Right hindlimb (tissue), 1 donor: Measurements from ENCODE around the gene NCK2.
A peak's percentile ranks its signal among the peaks of the same experiment; 100 is the strongest.
"Not testable (repeated sequence)": the region's sequence is repeated elsewhere in the genome, so short reads cannot be mapped to it uniquely, and the experiment has no call there.

Source experiments
- DNase-seq: peaks from one replicate; pipeline ENCODE4 v3.0.0-alpha.2; 2018

Gene NCK2

GRCh38 chr2:105897694-105898093, 153.0 kb downstream of the NCK2 start:
- not testable (repeated sequence) for DNase-seq

GRCh38 chr2:105903051-105903674, 158.5 kb downstream of the NCK2 start:
- no peak for DNase-seq

DNA sequence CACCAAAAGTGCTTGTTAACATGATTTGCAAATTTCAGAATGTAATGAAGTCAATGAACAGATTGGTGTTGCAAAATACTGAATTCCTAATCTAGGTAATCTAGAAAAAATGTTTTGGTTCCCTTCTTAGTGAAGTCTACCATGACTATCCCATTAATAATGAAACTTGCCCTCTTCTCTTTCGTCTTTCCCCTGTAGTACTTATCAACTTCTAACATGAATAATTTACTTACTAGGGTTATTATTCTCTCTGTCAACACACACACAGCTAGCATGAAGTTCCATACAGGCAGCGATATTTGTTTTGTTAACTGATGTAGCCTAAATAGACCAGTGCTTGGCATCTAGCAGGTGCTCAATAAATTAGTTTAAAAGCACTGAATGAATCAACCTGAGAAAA, 160.2 kb downstream of the NCK2 start:
- DNase-seq, result no peak

DNA sequence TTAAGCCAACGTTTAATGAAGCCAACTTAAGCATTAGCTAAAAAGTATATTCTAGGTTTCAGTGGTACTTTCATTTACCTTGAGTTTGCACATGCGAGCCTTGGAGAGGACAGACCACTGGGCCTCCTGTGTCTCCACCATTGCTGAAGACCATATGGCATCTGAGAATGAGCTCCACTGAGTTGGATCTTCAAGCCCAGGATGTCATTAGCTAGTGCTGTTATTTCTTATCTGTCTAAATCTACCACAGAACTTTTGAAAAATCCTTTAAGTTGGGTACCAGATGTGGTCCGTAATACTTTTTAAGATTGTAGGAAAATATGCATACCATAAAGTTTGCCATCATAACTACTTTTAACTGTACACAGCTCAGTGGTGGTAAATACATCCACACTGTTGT, 161.8 kb downstream of the NCK2 start:
- DNase-seq, result no peak

- DNase-seq, result no peak
Observed at GRCh38 chr2:105907184-105907583, 162.5 kb downstream of the NCK2 start.

- DNase-seq, result no peak
Observed at GRCh38 chr2:105909215-105909614, 164.5 kb downstream of the NCK2 start.

- no peak for DNase-seq
Observed at GRCh38 chr2:105910497-105911238, 166.0 kb downstream of the NCK2 start.

DNA sequence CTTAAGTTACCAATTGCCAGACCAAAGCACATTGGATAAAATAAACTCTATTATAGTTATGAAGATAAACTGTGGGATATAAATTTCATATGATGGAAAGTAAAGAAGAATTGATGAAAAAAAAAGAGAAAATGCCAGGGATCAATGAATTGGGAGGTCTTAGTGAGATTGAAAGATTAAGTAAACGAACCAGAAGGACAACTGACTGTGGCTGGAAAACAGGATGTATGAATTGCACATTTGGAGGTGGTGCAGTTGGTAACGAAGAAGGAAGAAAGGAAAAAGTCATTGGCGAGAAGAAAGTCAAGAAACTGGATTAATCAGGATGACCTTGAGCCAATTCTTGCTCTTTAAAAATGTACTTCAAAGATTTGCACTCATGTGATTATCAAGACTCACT, 166.7 kb downstream of the NCK2 start:
- DNase-seq, result no peak

- DNase-seq, result no peak
Observed at GRCh38 chr2:105912081-105912480, 167.4 kb downstream of the NCK2 start.

- no peak for DNase-seq
Observed at GRCh38 chr2:105915005-105915558, 170.4 kb downstream of the NCK2 start.

GRCh38 chr2:105917226-105917625, 172.5 kb downstream of the NCK2 start:
- no peak for DNase-seq

GRCh38 chr2:105917688-105918087, 173.0 kb downstream of the NCK2 start:
- DNase-seq, result no peak

DNA sequence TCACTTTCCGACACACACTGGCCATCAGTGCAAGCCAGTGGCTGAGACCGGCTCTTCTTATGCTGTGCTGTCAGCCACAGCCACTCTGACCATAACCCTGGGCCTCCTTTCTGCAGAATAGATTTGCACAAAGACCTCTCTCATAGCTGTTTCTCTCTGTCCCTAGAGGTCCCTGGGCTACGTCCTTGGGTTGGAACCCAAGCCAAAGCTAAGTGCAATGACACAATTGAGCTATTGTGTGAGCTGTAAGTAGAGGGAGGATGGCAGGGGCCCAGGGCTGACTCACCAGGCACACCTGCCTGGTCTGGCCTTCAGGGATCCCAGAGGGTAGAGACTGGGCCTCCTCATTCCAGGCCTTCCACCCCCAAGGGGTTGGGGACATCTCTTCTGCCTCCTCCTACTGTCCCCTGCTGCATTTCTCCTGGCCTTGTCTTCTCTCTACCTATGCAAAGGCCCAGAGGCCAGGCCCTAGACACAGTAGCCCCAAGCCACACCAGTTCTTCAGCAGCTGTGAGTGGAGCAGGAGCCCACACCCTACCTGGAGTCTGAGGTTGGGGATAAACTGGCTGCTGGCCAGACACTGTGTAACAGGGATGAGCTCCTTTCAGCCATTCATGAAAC, 174.6 kb downstream of the NCK2 start:
- peak; percentile 45 for DNase-seq

GRCh38 chr2:105919826-105920225, 175.1 kb downstream of the NCK2 start:
- DNase-seq, result no peak

DNA sequence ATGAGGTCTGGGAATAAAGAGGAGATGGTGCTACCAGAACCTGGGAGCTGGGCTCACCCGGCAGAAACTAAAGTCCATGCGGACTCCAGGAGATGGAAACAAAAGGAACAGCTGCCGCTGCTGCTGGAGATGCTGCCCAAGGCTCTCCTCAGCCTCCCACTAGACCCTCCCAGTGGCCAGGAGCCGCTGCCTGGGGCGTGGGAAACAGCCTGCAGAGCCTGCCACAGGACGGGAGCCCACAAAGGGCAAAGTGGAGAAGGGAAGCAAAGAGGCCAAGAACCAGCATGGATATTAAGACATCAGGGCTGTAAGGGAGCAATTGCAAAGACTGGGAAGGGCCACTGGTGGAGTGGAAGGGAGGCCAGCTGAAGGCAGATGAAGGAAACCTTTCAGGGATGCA, 179.6 kb downstream of the NCK2 start:
- no peak for DNase-seq

DNA sequence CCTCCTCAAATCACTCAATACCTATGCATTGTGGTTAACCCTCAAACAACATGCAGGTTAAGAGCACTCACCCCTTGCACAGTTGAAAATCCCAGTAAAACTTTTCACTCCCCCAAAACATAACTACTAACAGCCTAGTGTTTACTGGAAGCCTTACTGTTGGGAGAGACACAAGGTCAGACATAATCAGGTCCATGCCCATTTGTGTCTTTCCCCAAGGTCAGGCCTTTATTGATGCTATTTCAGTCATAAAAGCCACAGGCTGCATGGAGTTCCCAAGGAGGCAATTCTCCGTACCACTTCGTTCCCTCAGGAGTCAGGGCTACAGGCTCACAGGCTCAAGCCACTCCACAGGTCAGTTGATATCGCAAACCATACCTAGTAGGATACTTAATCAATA, 180.2 kb downstream of the NCK2 start:
- no peak for DNase-seq

DNA sequence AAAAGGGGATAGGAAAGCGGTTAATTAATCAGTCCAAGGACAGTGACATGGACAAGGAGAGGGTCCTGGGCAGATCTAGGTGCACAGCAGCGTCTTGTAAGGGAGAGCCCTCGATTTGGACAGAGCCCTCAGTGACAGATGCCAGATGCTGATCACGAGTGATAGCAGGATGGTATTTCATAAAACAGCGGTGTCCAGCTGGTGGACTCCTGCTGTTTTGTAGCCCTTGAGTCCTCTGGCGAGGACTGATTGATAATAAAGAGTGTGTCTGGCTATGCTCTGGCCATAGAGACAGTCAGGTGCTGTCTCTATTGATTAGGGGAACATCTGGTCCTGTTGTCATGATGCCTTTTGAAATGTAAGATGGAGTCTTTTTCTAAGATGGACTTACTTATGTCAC, 180.7 kb downstream of the NCK2 start:
- no peak for DNase-seq

DNA sequence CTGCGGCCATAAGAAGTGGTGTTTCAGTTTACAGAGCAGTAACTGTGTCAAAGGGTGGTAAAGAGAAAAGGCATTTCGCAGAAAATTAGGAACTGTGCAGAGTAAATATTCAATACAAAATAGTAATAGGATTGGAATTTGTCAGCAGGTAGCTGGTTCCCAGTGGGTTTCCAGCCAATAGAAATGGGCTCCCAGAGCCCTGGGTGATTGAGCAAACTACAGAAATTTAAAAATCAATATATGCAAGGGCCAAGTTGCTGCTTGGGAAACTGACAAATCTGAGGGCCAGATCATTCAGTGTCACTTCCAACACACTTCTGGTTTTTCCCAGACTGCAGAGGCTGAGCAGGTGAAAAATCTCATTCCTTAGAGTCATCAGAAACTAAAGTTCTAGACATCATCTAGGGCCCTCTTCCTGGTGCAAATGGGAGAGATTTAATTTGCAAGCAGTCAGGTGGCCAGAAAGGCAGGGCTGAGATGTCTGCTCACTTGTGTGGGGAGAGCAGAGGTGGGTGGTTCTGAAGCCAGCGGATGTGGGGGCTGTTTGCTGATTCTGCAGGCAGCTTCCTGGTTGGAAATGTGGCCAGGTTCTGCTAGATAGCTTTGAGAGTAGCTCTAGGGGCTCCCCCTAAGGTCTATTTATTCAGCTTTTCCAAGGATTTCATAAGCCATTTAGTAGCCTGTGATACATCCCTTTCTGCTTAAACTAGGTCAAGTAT, 182.4 kb downstream of the NCK2 start:
- no peak for DNase-seq

GRCh38 chr2:105928086-105928485, 183.4 kb downstream of the NCK2 start:
- no peak for DNase-seq

GRCh38 chr2:105928563-105928962, 183.9 kb downstream of the NCK2 start:
- no peak for DNase-seq

GRCh38 chr2:105929516-105929915, 184.8 kb downstream of the NCK2 start:
- no peak for DNase-seq

DNA sequence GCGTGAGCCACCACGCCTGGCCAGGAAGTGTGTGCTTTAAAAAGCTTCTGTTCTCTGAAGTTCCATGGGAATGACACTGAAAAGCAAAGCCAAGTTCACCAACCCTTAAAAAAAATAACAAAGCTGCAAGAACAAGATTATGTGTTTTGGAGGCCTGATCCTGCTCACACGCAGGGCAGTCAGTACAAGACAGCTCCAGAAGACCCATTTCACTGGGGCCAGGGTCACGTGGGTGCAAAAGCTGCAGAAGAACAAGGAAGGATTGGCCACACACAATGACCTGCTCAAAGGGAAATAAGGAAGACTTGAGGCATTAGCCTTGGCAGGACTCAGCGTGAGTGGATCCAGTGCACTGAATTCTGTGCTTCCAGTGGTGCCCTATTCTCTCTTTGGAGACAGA, 187.9 kb downstream of the NCK2 start:
- DNase-seq, result no peak

DNA sequence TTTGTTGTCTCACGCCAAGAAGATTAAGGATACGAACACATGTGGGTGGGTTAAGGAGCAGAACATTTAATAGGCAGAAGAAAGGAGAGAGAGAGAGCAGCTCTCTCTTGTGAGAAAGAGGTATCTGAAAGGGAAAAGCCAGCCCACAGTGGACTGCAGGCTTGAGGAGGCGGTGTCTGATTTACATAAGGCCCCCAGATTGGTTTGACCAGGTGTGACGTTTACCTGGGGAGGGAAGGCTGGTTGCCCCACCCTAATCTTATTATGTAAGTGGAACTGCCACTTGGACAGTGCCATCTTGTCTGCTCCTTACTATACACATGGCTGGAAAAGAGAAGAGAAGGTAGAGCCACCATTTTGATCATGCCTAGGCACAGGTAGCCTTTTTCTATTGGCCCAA, 189.2 kb downstream of the NCK2 start:
- DNase-seq, result no peak
